ENCODE results near the gene UBXN10.

Gene UBXN10, protein sequence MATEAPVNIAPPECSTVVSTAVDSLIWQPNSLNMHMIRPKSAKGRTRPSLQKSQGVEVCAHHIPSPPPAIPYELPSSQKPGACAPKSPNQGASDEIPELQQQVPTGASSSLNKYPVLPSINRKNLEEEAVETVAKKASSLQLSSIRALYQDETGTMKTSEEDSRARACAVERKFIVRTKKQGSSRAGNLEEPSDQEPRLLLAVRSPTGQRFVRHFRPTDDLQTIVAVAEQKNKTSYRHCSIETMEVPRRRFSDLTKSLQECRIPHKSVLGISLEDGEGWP

DNA sequence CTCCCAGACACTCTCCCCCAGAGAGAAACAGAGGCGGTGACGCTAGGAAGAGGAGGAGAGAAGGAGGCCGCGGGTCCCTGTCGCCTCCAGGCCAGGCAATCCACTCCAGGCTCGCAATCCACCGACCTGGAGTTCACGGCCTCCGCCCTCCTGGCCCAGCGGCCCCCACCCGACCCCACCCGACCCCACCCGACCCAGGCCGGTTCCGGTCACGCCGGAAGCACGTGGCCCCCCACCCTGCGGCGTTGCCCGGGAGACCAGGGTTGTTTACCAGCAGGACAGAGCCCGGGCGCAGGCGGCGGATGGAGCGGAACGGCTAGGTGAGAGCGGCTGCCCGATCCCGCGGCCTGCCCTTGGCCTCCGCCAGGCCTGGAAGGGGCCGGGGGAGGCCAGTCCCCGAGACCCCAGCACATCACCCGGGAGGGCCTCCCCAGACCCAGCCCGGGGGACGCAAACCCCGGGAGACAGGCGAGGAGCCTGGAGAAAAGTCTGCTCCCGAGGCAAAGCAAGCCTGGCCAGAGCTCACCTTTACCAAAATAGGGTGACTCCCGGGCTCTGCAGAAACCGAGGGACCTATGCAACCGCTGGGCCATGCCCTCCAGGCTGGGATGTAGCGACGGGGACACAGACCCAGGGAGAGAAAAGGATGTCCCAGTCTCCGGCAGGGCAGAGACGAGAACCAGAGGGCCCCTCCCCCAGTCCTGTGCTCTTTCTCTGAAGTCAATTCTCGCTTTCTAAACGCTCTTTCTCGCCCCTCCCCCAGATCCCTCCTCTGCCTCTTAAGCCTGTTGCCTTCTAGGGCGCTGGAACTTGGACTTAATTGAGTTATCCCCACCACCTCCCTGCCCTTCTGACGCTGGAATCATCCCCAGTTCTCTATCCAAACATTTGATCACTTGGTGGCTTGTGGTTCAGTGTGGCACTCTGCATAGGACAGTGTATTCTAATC lies at the start of gene UBXN10, which contains the start of gene PLA2G2C:
TSS of gene UBXN10 (plus strand) at position 263 of the 949 bp plus-strand sequence. CDS start 4,466 bp downstream, outside the sequence.
TSS of gene PLA2G2C (minus strand) at position 685 of the 949 bp plus-strand sequence. CDS start 9,155 bp downstream, outside the sequence.
- peak; percentile 68 to 70 for DNase-seq

DNA sequence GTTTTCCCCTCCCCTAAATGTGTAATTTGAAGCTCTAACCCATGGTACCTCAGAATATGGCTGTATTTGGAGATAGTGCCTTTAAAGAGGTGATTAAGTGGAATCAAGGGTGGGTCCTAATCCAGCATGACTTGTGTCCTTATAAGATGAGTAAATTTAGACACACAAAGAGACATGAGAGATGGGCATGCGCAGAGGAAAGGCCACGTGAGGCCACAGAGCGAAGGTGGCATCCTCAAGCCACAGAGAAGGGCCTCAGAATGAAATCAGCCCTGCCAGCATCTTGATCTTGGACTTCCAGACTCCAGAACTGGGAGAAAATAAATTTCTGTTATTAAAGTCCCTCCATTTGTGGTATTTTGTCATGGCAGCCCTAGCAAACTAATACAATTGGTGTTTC lies 49.6 kb upstream of the UBXN10 start:
- DNase-seq: no peak

DNA sequence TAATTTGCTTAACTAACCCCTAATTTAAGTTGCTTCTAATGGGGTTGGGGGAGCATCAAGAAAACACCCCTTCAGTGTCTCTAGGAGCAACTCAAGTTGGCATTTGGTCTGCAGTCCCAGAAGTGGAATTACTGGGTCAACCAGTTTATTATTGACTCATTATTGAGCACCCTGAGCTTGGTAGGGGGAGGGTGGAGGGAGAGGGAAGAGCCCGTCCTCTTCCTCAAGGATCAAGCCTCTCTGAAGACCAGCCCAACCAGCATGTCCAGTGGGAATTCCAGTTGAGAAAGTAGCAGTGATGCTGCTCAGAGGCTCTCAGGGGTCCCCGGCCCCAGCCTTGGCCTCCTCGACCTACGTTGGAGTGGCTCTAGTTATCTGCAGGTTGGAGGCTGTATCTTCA lies 48.8 kb upstream of the UBXN10 start:
- no peak for DNase-seq

DNA sequence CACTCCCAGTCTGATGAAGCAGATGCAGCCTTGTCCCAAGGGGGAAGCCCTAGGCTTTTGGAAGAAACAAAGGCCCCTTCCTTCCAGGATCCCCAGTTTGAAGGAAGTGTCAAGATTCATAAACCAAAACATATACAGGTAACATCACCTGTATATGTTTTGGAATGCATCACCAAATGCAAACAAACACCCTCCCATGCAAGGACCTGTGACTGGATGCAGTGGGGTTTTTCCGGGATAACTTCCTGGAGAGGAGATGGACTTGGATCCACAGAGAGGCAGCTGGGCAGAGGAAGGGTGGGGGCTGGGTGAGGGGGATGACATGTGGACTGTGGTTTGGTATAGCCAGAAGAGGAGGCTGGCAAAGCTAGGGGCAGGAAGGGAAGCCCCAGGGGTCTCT lies 48.3 kb upstream of the UBXN10 start:
- DNase-seq: no peak

DNA sequence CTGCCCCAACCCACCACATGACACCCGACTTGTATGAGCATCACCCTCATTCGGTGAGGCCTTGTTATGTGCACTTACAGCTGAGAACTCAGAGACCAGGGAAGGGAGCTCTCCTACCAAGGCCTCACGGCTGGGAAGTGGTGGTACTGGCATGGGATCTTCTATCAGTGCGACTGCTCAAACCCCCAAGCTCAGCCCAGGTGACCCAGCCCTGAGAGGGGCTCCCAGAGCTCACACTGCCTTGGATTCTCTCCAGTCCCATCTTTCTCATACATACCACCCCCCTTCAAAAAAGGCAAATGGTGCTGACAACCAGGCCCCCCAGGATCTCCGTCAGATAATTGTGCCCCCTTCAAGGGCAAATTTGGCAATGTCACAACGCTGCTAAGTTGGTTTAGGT lies 47.5 kb upstream of the UBXN10 start:
- no peak for DNase-seq

DNA sequence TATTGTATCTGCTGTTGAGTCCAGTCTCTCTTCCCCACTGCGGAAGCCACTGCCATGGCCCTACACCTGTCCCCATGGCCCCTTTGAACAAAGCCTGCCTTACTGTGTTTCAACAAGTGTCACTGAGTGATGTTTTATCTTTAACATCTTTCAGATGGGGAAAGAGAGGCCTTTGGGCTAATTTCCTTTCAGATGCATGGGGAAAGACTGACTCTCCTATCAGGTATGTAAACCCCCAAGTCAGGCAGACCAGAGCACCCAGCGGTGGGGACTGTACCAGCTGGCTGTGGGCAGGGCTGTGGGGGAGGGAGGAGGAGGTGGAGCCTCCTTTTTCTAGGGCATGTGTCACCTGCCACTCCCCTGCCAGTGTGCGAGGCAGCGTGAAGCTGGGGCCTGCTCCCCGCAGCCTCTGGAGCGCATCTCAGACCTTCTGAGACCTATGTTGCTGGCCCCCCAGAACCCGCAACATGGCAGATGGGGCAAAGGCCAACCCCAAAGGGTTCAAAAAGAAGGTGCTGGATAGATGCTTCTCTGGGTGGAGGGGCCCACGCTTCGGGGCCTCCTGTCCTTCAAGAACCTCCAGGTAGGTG lies 46.8 kb upstream of the UBXN10 start, which contains the start of gene PLA2G2F:
TSS of gene PLA2G2F (plus strand) at position 363 of the 590 bp plus-strand sequence. CDS start at position 468, 105 bp downstream.
- no peak for DNase-seq

DNA sequence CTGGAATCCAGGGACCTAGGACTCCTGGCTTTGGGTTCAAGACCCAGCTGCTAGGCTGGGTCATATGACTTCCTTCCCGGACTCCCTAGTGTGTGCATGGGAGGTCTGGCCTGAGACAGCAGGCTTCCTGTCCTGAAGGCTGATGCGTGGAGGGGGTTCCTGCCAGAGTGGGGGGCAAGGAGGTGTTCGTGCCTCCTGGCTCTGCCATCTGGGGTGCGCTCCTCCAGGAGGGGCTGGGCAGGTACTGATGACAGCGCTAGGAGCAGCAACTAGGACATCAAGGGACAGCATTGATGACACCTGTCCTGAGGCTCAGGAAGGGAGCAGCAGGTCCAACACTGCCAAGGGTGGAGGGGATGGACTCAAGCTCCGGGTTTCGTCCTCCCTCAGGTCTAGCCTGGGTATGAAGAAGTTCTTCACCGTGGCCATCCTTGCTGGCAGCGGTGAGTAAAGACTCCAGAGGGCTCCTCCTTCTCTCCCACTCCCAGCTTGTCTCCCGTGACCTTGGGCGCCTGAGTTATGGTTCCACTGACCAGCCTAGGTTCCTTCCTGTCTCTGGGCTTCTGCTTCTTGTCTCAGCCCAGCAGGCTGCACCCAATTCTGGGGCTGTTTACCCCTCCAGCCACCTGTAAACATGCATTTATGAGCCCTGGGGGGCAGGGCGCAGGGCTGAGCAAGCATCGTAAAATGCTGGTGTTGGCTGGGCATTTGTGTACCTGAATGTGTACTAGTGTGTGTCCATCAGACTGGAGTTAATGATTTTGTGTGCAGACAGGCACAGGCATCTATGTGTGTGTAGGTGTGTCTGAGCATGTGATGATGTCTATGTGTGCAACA lies 45.9 kb upstream of the UBXN10 start:
- DNase-seq: no peak

DNA sequence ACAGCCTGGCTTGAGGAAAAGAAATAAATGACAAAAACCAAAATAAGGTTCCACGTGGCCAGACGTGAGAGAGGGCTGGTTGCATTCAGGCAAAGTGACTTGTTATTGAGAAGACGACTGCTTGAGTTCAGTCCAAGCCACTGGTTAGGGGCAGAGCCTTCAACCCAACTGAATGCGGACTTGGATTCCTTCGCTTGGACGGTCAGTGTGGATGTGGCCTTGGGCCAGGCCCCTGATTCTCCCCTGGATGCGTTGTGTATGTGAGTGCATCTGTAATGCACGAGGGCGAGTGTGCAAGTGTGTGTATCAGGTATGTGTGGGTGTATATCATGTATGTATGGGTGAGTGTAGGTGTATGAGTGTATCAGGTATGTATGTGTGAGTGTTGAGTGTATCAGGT lies 44.9 kb upstream of the UBXN10 start:
- DNase-seq: no peak

DNA sequence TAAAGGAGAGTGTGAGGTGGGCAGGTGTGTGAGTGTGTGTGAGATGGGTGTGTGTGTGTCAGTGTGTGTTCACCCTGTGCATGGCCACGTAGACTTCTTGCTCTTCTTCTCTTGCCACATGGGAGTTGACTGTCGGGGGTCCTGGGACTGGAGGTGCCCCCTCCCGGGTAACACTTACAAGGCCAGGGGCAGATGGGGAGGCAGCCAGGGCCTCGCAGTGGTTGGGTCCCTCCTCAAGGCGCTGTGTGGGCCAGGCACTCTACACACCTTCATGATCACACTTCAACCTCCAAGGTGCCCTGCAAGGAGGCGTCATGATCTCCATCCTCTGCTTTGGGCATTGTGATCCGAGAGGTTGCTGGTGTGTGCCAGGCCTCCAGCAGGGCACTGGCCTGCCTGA lies 44.4 kb upstream of the UBXN10 start:
- DNase-seq: no peak

DNA sequence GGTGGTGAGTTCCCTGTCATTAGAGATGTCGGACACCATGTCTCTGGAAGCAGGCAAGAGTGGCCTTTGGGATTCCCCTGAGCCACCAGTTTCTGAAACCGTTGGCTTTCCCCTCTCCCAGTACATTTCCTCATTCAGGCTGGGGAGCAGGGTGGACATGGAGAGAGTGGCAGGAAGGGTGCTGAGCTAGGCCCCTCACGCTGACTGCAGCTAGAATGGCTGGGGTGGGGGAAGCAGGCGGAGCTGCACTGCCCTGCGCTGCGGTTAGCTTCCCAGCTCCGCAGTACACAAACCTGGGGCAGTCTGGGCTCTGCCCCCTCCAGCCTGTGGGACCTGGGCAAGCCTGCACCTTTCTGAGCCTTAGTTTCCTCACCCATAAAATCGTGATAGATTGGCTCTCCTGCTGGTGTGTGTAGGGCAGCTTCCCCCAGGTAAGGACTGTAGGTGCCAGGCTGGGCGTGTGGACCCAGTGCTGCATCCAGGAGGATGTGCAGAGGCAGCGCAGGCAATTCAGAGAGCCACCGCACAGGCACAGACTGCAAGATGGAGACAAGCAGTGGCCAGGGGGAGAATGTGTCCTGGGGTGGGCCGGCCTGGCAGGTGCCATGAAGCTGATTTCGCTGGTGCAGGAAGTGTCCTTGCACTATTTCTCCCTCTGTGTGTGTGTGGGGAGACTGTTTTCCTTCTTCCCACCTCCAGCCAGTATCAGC lies 43.7 kb upstream of the UBXN10 start:
- no peak for DNase-seq

DNA sequence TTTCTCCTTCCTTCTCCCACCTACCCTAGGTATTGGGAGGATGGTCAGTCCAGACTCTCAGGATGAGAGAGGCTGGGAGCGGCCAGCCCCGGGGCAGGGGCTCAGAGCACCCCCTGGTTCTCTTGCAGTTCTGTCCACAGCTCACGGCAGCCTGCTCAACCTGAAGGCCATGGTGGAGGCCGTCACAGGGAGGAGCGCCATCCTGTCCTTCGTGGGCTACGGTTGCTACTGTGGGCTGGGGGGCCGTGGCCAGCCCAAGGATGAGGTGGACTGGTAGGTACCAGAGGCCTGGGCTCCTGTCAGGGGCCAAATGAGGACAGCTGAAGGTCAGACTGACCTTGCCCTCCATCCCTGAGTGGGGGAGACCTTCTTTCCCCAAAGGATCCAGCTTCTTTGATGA lies 42.6 kb upstream of the UBXN10 start:
- no peak for DNase-seq

DNA sequence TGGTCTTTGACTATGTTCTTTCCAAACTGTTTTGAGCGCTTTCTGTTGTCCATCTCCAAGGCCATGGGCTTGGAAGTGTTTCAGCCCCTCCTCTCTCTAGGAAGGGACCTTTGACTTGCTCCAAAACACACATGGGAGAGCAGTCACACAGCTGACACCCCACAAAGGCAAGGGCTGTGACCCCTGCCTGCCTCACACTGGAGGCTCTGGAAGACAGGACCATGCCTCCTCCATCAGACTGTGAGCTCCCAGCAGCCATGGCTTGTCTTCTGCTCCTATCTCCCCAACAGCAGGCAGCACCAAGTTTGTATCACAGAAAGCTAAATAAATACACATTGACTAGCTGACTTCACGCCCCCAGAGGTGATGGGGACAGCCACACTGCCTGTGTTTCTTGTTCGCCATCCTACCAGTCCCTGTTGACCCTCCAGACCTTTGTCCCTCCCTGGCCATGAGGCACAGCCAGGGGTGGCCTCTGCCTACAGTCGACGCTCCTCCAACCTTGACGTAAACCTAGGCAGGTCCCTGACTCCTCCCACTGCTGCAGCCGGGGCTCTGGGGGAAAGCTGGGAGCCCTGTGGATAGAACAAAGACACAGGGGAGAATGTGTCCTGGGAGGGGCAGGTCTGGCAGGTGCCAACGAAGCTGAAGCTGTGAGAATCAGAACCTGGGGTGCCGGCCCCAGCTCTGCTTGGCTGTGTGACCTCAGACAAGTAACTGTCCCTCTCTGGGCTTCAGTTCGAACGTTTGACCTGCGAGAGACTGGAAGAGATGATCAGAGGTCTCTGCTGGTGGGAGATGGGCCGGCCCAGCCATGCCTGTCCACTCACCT lies 41.9 kb upstream of the UBXN10 start:
- DNase-seq: no peak

DNA sequence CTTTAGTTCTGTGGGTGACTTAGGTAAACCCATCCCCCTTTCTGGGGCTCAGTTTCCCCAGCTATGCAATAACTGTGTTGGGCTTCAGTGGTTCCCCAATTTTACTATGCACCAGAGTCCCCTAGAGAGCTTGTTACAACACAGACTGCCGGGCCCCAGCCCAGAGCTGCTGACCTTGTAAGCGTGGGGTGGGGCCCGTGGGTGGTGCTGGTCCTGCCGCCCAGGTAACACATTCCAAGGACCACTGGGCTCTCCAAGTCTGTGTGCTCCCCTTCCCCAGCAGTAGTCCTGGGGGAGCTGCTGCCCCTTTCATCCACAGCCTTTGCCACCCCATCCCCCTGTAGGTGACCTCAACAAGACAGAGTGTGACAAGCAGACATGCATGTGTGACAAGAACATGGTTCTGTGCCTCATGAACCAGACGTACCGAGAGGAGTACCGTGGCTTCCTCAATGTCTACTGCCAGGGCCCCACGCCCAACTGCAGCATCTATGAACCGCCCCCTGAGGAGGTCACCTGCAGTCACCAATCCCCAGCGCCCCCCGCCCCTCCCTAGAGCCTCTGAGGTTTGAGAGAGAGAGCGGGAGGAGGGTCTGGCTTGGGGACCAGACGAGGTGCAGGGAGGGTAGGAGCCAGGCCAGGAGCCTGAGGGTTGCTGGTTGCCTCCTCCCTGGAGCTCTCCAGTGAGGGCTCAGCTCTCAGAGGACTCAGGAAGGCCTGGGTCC lies 37.9 kb upstream of the UBXN10 start:
- no peak for DNase-seq

DNA sequence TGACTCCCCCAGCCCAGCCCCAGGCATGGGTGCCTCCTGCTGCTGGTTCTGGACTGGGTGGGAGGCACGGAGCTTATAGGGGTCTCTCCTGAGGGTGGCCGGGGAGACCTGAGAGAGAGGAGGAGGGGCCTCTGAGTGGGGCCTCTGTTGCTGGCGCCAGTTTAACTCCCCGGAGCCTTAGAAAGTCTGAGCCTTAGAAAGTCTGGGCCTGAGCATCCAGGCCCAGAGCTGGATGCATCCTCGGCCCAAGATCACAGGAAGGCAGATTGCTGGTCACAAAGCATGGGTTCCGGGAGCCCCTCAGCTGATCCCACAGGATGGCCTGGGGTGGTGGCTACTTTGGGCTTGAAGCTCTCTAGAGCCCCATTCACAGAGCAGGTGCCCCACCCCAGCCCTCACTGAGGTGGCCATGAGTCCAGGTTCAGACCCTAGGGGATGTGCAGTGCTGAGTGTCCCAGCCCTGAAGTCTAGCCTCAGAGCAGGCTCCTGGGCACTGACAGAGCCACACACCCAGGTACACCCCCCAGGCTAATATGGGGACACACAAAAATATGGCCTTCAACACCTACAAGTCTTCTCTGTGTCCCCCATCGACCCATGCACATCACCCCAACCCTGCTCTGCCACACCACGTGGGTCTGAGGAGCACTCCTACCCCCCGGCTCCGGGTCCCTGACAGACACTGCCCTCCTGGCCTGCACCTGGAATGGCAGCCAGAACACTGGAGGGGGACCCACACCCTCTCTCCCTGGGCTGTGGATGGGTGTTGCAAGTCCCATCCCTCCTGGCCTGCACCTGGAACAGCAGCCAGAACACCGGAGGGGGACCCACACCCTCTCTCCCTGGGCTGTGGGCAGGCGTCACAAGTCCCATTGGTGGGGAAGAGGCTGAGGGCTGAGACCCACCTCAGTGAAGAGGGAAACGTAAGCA lies 37.1 kb upstream of the UBXN10 start:
- DNase-seq: no peak

DNA sequence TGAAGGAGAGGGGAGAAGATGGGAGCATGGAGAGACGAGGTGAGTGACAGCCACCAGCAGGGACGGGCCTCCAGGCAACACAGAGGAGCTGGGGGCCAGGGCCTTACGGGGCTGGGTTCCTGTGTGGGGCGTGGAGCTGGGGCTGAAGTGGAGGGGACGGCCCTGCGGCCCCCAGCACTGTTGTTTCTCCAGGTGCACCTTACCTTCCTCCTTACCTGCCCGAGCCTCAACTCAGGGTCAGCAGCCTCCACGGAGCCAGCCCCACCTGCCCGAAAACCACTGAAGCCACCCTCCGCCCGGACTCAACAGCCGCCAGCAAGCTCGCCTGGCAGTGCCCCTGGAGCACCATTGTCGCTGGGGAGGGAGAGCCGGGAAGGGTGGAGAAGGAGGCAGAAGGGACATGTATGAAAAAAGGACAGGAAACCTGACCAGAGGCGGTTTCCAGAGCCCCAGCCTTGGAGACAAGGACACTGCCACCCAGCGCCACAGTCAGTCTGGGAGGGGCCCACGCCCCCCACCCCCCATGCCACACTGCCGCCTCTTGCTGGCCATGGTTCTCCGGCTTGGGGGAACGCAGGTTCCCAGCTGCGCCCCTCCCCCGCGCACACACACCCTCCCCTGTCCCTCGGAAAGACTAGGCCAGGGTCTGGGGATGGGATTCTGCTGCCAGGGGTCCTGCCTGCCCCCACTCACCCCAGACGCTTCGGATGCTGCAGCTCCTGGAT lies 36.1 kb upstream of the UBXN10 start:
- no peak for DNase-seq

DNA sequence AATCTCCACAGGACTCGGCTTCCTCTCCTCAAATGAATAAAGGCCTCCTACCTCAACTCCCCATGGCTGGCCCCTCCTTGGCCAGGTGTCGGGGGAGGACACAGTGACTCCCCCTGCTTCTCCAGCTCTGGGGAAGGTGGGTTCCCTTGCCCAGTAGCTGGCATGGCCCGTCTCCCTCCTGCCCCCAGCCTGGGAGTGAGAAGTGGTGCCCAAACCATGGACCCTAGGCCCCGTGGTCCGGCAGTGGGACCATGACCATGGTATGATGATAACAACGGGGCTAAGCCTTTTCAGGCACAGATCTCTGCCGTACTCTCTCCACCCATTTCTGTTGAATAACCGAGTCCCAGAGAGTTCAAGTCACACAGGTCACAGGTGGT lies 35.6 kb upstream of the UBXN10 start:
- no peak for DNase-seq

DNA sequence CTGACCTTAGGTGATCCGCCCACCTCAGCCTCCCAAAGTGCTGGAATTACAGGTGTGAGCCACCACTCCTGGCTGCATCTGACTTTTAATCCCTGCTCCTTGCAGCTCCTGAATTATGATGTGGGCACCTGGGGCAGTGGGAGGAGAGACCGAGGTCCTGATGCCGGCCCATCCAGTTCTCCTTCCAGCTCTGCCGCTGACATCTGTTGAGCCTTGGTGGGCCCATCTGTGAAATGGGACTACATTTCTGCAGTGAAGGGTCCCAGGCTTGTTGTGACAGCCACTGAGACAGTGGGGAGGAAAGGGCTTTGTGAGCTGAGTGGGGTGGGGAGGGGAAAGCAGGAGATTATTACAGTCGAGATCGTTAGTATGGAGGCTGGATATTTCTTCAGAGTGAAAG lies 34.9 kb upstream of the UBXN10 start:
- no peak for DNase-seq

DNA sequence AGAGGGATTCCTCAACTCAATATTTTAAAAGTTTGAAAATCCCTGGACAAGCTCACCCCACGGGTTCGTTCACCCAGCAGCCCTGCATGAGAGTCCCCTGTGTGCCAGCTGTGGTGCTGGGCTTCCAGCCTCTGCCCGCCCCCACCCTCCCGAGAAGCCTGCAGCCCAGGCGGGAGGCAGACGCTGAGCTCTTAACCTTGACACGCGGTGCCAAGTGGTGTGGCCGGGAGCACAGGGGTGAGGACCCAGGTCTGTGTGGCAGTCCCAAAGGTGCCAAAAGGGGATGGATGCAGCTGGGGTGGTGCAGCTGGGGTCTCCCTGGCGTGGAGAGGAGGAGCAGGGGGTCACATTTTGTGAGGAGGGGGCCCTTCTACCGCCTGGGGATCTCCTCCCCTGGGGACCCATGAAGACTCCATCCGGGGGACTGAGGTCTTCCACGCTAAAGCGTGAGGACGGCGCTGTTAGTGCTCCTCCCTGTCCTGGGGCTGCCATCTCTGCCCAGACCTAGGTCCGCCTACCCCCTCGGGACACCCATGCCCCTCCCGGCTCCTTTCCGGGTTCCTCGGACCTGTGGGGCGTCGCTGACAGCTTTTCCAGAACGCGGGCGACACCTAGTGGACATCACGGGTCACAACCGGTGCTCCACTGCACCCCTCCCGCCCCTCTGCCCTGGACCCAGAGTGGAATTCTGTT lies 33.8 kb upstream of the UBXN10 start:
- DNase-seq: peak; percentile 81 to 82
